Fibroblast of pulmonary artery (primary cell): ENCODE data around the gene DMD.
"Not testable (repeated sequence)": the region's sequence is repeated elsewhere in the genome, so short reads cannot be mapped to it uniquely, and the experiment has no call there.

Experiments used
- DNase-seq: peaks from one replicate; pipeline ENCODE4 v3.0.0-alpha.2; 2010; ENCODE audit warnings: low read depth
- H3K4me3 ChIP-seq: replicated peaks from 2 replicates; pipeline ENCODE4 v1.5.1; 2011; ENCODE audit warnings: low read depth, mild to moderate bottlenecking, control low read depth, low read length, moderate library complexity
- CTCF ChIP-seq: IDR thresholded peaks from 2 replicates; pipeline ENCODE4 v1.5.1; 2011; ENCODE audit warnings: mild to moderate bottlenecking, control low read depth, low read length, inconsistent platforms; ENCODE audit errors: missing control alignments

DMD gene

GRCh38 chrX:32276153-32276552 lies 935.2 kb downstream of the DMD start:
- DNase-seq: no peak
- H3K4me3 ChIP-seq: no peak overlapping the region
- TF ChIP-seq CTCF: no peak

GRCh38 chrX:32269866-32270265 lies 941.5 kb downstream of the DMD start:
- H3K4me3 ChIP-seq: no peak overlapping the region
- TF ChIP-seq CTCF: no peak
- no peak for DNase-seq

GRCh38 chrX:32268207-32268606 lies 943.1 kb downstream of the DMD start:
- no peak for TF ChIP-seq CTCF
- DNase-seq: no peak
- no peak overlapping the region for H3K4me3 ChIP-seq

- no peak overlapping the region for H3K4me3 ChIP-seq
- DNase-seq: no peak
- TF ChIP-seq CTCF: no peak
These were observed 943.6 kb downstream of the DMD start for GRCh38 chrX:32267796-32268195.

GRCh38 chrX:32246675-32247074 lies 964.7 kb downstream of the DMD start:
- not testable (repeated sequence) for H3K4me3 ChIP-seq
- peak; percentile 7 for DNase-seq

GRCh38 chrX:32195611-32196010 lies 1015.7 kb downstream of the DMD start:
- H3K4me3 ChIP-seq: no peak overlapping the region
- DNase-seq: no peak
- TF ChIP-seq CTCF: no peak

GRCh38 chrX:32191316-32191715 lies 1020.0 kb downstream of the DMD start:
- DNase-seq: no peak
- TF ChIP-seq CTCF: no peak
- no peak overlapping the region for H3K4me3 ChIP-seq

GRCh38 chrX:32185160-32185559 lies 1026.2 kb downstream of the DMD start:
- no peak for TF ChIP-seq CTCF
- no peak for DNase-seq
- no peak overlapping the region for H3K4me3 ChIP-seq
